Measurements from ENCODE around the gene PLXNA2.

Gene PLXNA2

GRCh38 chr1:208078752-208079151, 165.4 kb downstream of the PLXNA2 start:
- no peak overlapping the region for H2AFZ ChIP-seq (ENCODE audit: low read depth, low read length)
- H4K20me1 ChIP-seq (ENCODE audit: insufficient read depth, low read length): no peaks in the 10 kb centered on the region
- no peak overlapping the region for H3K4me3 ChIP-seq (ENCODE audit: low read length)
- TF ChIP-seq, protein P1, sequence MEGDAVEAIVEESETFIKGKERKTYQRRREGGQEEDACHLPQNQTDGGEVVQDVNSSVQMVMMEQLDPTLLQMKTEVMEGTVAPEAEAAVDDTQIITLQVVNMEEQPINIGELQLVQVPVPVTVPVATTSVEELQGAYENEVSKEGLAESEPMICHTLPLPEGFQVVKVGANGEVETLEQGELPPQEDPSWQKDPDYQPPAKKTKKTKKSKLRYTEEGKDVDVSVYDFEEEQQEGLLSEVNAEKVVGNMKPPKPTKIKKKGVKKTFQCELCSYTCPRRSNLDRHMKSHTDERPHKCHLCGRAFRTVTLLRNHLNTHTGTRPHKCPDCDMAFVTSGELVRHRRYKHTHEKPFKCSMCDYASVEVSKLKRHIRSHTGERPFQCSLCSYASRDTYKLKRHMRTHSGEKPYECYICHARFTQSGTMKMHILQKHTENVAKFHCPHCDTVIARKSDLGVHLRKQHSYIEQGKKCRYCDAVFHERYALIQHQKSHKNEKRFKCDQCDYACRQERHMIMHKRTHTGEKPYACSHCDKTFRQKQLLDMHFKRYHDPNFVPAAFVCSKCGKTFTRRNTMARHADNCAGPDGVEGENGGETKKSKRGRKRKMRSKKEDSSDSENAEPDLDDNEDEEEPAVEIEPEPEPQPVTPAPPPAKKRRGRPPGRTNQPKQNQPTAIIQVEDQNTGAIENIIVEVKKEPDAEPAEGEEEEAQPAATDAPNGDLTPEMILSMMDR (IDR thresholded peaks at IDR 0.05; ENCODE audit: low read depth, low read length): no peak
- TF ChIP-seq EZH2phosphoT487 (IDR thresholded peaks at IDR 0.05; ENCODE audit: low read depth): no peak
- no peak overlapping the region for H3K4me2 ChIP-seq (ENCODE audit: low read length)
- no peaks in the 10 kb centered on the region for H3K4me1 ChIP-seq (ENCODE audit: low read length)
- no peak overlapping the region for H3K9ac ChIP-seq (ENCODE audit: low read length)
- no peaks in the 10 kb centered on the region for H3K27me3 ChIP-seq (ENCODE audit: low read depth, low read length)
- H3K36me3 ChIP-seq (replicated peaks; ENCODE audit: low read depth, low read length): peaks cover 10% of the 10 kb centered on the region
- H3K79me2 ChIP-seq (ENCODE audit: low read length): no peaks in the 10 kb centered on the region
- no peak overlapping the region for H3K27ac ChIP-seq (ENCODE audit: low read length)
- H3K9me3 ChIP-seq (ENCODE audit: insufficient read depth, low read length): no peaks in the 10 kb centered on the region

GRCh38 chr1:208077232-208078075, 166.7 kb downstream of the PLXNA2 start:
- H2AFZ ChIP-seq (ENCODE audit: low read depth, low read length): no peak overlapping the region
- TF ChIP-seq EZH2phosphoT487 (IDR thresholded peaks at IDR 0.05; ENCODE audit: low read depth): no peak
- TF ChIP-seq, protein P1 (IDR thresholded peaks at IDR 0.05; ENCODE audit: low read depth, low read length): no peak

DNA sequence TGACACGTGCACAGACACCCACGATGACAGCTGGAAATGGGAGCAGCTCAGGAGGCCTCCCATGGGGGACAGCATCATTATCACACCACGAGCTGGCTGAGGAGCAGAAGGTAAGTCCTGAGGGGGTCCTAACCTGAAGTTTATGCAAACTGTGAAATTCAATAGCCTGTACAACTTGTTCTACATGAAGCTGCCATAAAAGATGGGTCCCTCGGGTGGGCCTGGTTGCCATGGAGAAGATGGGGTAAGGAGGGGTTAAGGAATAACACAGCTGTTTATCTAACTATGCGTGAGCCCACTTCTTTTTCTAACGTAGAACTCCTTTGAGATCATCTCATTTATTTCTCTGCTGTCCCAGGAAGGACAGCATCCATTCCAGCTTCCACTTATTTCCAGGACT, 169.8 kb downstream of the PLXNA2 start:
- H3K36me3 ChIP-seq (replicated peaks; ENCODE audit: low read depth, low read length): peaks cover 4% of the 10 kb centered on the region
- H3K4me2 ChIP-seq (ENCODE audit: low read length): no peak overlapping the region
- no peaks in the 10 kb centered on the region for H3K9me3 ChIP-seq (ENCODE audit: insufficient read depth, low read length)
- H3K79me2 ChIP-seq (ENCODE audit: low read length): no peaks in the 10 kb centered on the region
- no peak overlapping the region for H3K9ac ChIP-seq (ENCODE audit: low read length)
- H2AFZ ChIP-seq (ENCODE audit: low read depth, low read length): no peak overlapping the region
- H3K27me3 ChIP-seq (ENCODE audit: low read depth, low read length): no peaks in the 10 kb centered on the region
- H4K20me1 ChIP-seq (ENCODE audit: insufficient read depth, low read length): no peaks in the 10 kb centered on the region
- no peak overlapping the region for H3K27ac ChIP-seq (ENCODE audit: low read length)
- no peaks in the 10 kb centered on the region for H3K4me1 ChIP-seq (ENCODE audit: low read length)
- TF ChIP-seq, protein P1 (IDR thresholded peaks at IDR 0.05; ENCODE audit: low read depth, low read length): no peak
- no peak for TF ChIP-seq EZH2phosphoT487 (IDR thresholded peaks at IDR 0.05; ENCODE audit: low read depth)
- no peak overlapping the region for H3K4me3 ChIP-seq (ENCODE audit: low read length)

More at GRCh38 chr1:208077232-208078075, 166.7 kb downstream of the PLXNA2 start:
- Histone ChIP-seq H3K9me3 (ENCODE audit: insufficient read depth, low read length) (no peaks in the 10 kb centered on the region), H3K4me3 (ENCODE audit: low read length) (no peak overlapping the region), H3K9ac (ENCODE audit: low read length) (no peak overlapping the region), H3K36me3 (replicated peaks; ENCODE audit: low read depth, low read length) (peaks cover 10% of the 10 kb centered on the region), H3K4me2 (ENCODE audit: low read length) (no peak overlapping the region), H3K79me2 (ENCODE audit: low read length) (no peaks in the 10 kb centered on the region), H4K20me1 (ENCODE audit: insufficient read depth, low read length) (no peaks in the 10 kb centered on the region), H3K4me1 (ENCODE audit: low read length) (no peaks in the 10 kb centered on the region), H3K27ac (ENCODE audit: low read length) (no peak overlapping the region), H3K27me3 (ENCODE audit: low read depth, low read length) (no peaks in the 10 kb centered on the region)

GRCh38 chr1:208071435-208072031, 172.7 kb downstream of the PLXNA2 start:
- Histone ChIP-seq H3K27me3 (ENCODE audit: low read depth, low read length) (no peaks in the 10 kb centered on the region), H4K20me1 (ENCODE audit: insufficient read depth, low read length) (no peaks in the 10 kb centered on the region), H3K36me3 (replicated peaks; ENCODE audit: low read depth, low read length) (no peaks in the 10 kb centered on the region), H3K79me2 (ENCODE audit: low read length) (no peaks in the 10 kb centered on the region), H3K4me2 (ENCODE audit: low read length) (no peak overlapping the region), H3K27ac (ENCODE audit: low read length) (no peak overlapping the region), H3K4me3 (ENCODE audit: low read length) (no peak overlapping the region), H3K9ac (ENCODE audit: low read length) (no peak overlapping the region), H3K4me1 (ENCODE audit: low read length) (peaks cover 1% of the 10 kb centered on the region), H3K9me3 (ENCODE audit: insufficient read depth, low read length) (no peaks in the 10 kb centered on the region), H2AFZ (ENCODE audit: low read depth, low read length) (no peak overlapping the region)
- TF ChIP-seq, protein P1 (IDR thresholded peaks at IDR 0.05; ENCODE audit: low read depth, low read length): no peak
- no peak for TF ChIP-seq EZH2phosphoT487 (IDR thresholded peaks at IDR 0.05; ENCODE audit: low read depth)
